GM20431 (cell line): ENCODE measurements around the gene RFTN1.

Source experiments
- in situ Hi-C: fragments of 300-500 bp; cut with MseI, MboI; formaldehyde crosslinking; loops from one replicate; pipeline ENCODE4 v1.15.0; 2020; ENCODE audit warnings: low sequenced_read_pairs; ENCODE audit not compliant: unreplicated experiment

RFTN1 gene

GRCh38 chr3:16474216-16474615 is 39.3 kb downstream of the RFTN1 start:
- in situ Hi-C loops, result no loop called here

GRCh38 chr3:16472593-16472992 is 40.9 kb downstream of the RFTN1 start:
- in situ Hi-C loops, result no loop called here

DNA sequence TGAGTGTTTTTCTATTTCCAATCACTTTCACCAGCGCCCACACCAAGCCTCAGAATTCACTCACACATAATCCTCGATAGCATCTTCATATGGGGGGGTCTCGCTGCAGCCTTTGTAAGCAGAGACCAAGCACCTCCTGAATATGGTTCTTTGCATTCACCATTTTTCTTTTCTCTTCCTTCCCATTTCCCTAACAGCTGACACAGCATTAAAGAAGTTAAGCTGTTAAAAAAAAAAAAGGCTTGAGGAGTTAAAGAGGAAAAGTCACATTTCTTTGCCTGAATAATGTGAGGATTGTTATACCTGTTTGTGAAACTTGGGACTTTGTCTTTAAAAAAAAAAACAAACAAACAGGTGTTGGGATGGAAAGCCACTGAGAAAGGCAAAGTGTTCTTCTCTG is 41.6 kb downstream of the RFTN1 start:
- in situ Hi-C loops, result no loop called here

- in situ Hi-C loops, result no loop called here
Measured at GRCh38 chr3:16470590-16470989, 42.9 kb downstream of the RFTN1 start.

DNA sequence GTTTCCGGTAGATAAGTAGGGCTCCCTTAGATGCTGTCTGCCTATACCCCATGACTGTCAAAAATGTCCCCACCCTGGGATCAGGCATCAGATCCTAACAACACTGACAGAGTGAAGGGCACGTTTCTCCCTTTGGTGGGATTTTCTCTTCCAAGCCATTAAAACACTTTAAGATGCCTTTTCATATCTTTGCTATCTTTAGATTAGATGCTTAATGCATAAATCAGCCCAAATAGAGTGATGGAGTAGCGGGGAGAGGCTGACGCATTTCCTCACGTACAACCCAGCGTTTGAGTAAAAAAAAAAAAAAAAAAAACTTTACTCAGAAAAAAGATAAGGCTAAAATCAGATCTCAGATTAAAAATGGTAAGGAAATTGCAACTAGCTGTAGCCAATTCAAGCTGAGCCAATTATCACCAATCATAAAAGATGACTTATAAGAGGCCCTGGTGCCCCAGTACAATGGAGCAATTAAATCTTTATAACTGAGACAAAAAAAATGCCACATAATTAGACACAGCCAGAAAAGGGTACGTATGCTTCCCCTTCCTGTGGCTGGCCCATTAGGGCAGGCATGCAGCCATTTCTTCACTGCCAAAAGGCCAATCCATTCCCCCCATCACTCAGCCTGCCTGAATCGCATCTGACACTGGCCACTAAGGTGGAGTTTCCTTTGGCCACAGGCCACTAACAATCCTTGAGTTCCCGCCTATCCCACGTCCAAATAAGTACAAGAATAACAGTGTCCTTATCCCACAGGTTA is 45.0 kb downstream of the RFTN1 start:
- in situ Hi-C loops, result no loop called here

- in situ Hi-C loops, result no loop called here
Measured at GRCh38 chr3:16468002-16468335, 45.5 kb downstream of the RFTN1 start.

GRCh38 chr3:16467393-16467792 is 46.1 kb downstream of the RFTN1 start:
- in situ Hi-C loops, result no loop called here

- in situ Hi-C loops, result no loop called here
Measured at GRCh38 chr3:16466822-16467221, 46.7 kb downstream of the RFTN1 start.

GRCh38 chr3:16464511-16465148 is 48.9 kb downstream of the RFTN1 start:
- in situ Hi-C loops, result no loop called here

- in situ Hi-C loops, result no loop called here
Measured at GRCh38 chr3:16463914-16464313, 49.6 kb downstream of the RFTN1 start.

DNA sequence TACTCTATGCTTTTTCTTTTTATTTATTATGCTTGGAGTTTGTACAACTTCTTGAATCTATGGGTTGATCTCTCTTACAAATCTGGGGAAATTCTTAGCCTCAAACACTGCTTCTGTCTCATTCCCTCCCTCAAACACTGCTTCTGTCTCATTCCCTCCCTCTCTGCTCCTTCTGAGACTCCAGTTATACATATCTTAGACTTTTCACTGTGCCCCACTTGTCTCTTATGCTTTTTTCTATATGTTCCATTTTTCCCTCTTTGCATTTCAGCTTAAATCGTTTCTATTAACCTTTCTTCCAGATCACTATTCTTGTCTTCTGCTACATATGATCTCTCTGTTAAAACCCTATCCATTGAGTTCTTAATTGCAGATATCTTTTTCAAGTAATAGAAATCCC is 50.4 kb downstream of the RFTN1 start:
- in situ Hi-C loops, result no loop called here

- in situ Hi-C loops, result no loop called here
Measured at GRCh38 chr3:16462679-16463078, 50.8 kb downstream of the RFTN1 start.

GRCh38 chr3:16461463-16462245 is 51.8 kb downstream of the RFTN1 start:
- in situ Hi-C loops, result no loop called here

- in situ Hi-C loops, result no loop called here
Measured at GRCh38 chr3:16460886-16461285, 52.6 kb downstream of the RFTN1 start.

- in situ Hi-C loops, result no loop called here
Measured at GRCh38 chr3:16460273-16460672, 53.2 kb downstream of the RFTN1 start.

GRCh38 chr3:16456784-16457415 is 56.6 kb downstream of the RFTN1 start:
- in situ Hi-C loops, result no loop called here

GRCh38 chr3:16455966-16456365 is 57.5 kb downstream of the RFTN1 start:
- in situ Hi-C loops, result no loop called here

DNA sequence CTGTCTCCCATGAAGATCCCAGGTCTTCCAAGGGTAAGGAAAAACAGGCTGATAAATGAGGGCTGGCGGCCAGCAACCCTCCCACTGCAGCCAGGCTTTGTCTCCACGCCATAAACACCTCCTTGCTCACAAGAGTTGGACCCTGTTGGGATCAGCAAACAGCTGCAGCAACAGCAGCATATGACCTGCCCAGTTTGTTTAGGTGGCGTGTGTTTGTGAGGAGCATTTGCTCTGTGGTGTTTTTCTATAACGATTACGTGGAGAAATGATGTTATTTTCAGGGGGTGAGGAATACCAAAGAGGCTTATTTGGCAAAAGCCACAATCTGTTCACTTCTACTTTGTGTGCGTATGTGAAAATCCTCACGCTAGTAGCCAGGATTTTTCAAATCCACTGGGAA is 58.5 kb downstream of the RFTN1 start:
- in situ Hi-C loops, result no loop called here

GRCh38 chr3:16452261-16452660 is 61.2 kb downstream of the RFTN1 start:
- in situ Hi-C loops, result no loop called here

GRCh38 chr3:16449369-16449768 is 64.1 kb downstream of the RFTN1 start:
- in situ Hi-C loops, result no loop called here

DNA sequence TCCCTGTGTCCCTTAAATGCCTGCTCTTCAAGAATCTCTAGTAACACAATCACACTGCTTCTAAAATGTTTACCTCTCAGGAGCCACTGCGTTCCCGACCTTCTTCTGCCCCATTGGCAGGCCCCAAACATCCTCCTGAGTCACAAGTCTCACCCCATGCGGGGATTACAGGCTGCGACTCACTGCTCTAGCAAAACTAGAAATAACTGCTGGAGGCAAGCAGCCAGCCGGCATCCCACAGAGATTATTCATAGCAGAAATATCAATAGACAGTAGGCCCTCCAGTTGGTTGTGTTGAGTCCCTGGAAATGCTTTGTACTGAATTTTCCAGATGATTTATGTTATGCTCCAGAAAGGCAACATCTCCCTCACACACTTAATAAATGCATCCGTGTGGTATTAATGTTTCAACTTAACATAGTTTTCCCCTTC is 64.8 kb downstream of the RFTN1 start:
- in situ Hi-C loops, result no loop called here
